Keratinocyte (primary cell): ENCODE data around the gene EYS. TPM values are rescaled to one million over a fixed set of nuclear protein-coding genes. Genes with fewer than 3 reads are reported as not detected.

ENCODE experiments used
- DNase-seq: peaks from one replicate; pipeline ENCODE4 v3.0.0-alpha.2; 2011; ENCODE audit warnings: low read depth, missing footprints, low spot score
- FAIRE-seq: peaks from 2 replicates; lab custom pipeline; 2011; peaks lifted over from hg19 to GRCh38; lab: Jason Lieb, UNC
- H2AFZ ChIP-seq: 2 replicates; pipeline ENCODE4 v1.6.0; 2012; ENCODE audit warnings: low read length, control low read depth, inconsistent platforms; ENCODE audit not compliant: control insufficient read depth
- H3K27ac ChIP-seq: 2 replicates; pipeline ENCODE4 v1.5.1; 2011; ENCODE audit warnings: low read length; ENCODE audit not compliant: control insufficient read depth, insufficient read depth
- H3K27me3 ChIP-seq: 3 replicates; pipeline ENCODE4 v1.6.0; 2011; ENCODE audit warnings: low read length; ENCODE audit not compliant: control insufficient read depth, insufficient read depth; ENCODE audit errors: extremely low read depth
- H3K36me3 ChIP-seq, 2 experiments: 2 replicates in 1 of 2; 3 replicates in 1 of 2; pipeline ENCODE4 v1.5.1; 2011; ENCODE audit warnings: low read length in 2 of 2, mild to moderate bottlenecking in 1 of 2; ENCODE audit not compliant: control insufficient read depth in 2 of 2, insufficient read depth in 2 of 2; ENCODE audit errors: extremely low read depth in 1 of 2
- H3K4me1 ChIP-seq: 3 replicates; pipeline ENCODE4 v1.5.1; 2011; ENCODE audit warnings: low read length; ENCODE audit not compliant: control insufficient read depth, insufficient read depth; ENCODE audit errors: extremely low read depth
- H3K4me2 ChIP-seq: 3 replicates; pipeline ENCODE4 v1.6.0; 2011; ENCODE audit warnings: low read depth, low read length; ENCODE audit not compliant: control insufficient read depth, insufficient read depth; ENCODE audit errors: extremely low read depth
- H3K4me3 ChIP-seq, 3 experiments: fragments of 200-600 bp in 1 of 3; sonication (generic) in 1 of 3; 2 replicates in 2 of 3; 3 replicates in 1 of 3; pipeline ENCODE4 v1.5.1; 2011 to 2016; ENCODE audit warnings: low read length in 3 of 3, mild to moderate bottlenecking in 3 of 3, control low read depth in 2 of 3, inconsistent platforms in 1 of 3, low read depth in 1 of 3, mixed read lengths in 1 of 3, mixed run types in 1 of 3, moderate library complexity in 1 of 3; ENCODE audit not compliant: control insufficient read depth in 2 of 3, insufficient read depth in 2 of 3; ENCODE audit errors: extremely low read depth in 1 of 3
- H3K79me2 ChIP-seq: 2 replicates; pipeline ENCODE4 v1.6.0; 2012; ENCODE audit warnings: low read length; ENCODE audit not compliant: control insufficient read depth, insufficient read depth
- H3K9ac ChIP-seq: 3 replicates; pipeline ENCODE4 v1.6.0; 2011; ENCODE audit warnings: low read length; ENCODE audit not compliant: control insufficient read depth, insufficient read depth; ENCODE audit errors: extremely low read depth
- H3K9me1 ChIP-seq: 3 replicates; pipeline ENCODE4 v1.6.0; 2011; ENCODE audit warnings: low read length; ENCODE audit not compliant: control insufficient read depth, insufficient read depth; ENCODE audit errors: extremely low read depth
- H3K9me3 ChIP-seq: 2 replicates; pipeline ENCODE4 v1.5.1; 2012; ENCODE audit warnings: low read depth, low read length; ENCODE audit not compliant: control insufficient read depth
- H4K20me1 ChIP-seq: 3 replicates; pipeline ENCODE4 v1.6.0; 2011; ENCODE audit warnings: low read length; ENCODE audit not compliant: control insufficient read depth, insufficient read depth; ENCODE audit errors: extremely low read depth
- CTCF ChIP-seq, 3 experiments: IDR thresholded peaks in 1 of 3; conservative IDR thresholded peaks in 1 of 3; optimal IDR thresholded peaks in 1 of 3; 2 replicates in 2 of 3; 3 replicates in 1 of 3; pipeline versions ENCODE3 to v1.5.1; 2011; ENCODE audit warnings: low read length in 3 of 3, mild to moderate bottlenecking in 3 of 3, moderate library complexity in 2 of 3, control low read depth in 1 of 3, inconsistent platforms in 1 of 3; ENCODE audit not compliant: insufficient read depth in 2 of 3; ENCODE audit errors: extremely low read depth in 1 of 3
- EZH2 ChIP-seq: IDR thresholded peaks from one replicate; pipeline ENCODE4 v1.6.1; 2012; ENCODE audit warnings: inconsistent platforms, mild to moderate bottlenecking, low read length, moderate library complexity
- dilution Hi-C: fragments of 300-500 bp; cut with MboI; formaldehyde crosslinking; loops from one replicate; pipeline ENCODE4 v1.7.0; 2020; ENCODE audit warnings: low sequenced_read_pairs; ENCODE audit not compliant: extremely low pct_ligation_motif_present
- polyA plus RNA-seq, 5 experiments: library from polyadenylated mRNA; depleted of rRNA in 3 of 5; stranded (reverse) in 3 of 5; stranded (forward) in 1 of 5; unstranded in 1 of 5; fragments of >200 nt; gene quantifications; 1 replicate in 1 of 5; 2 replicates in 3 of 5; 3 replicates in 1 of 5; pipeline versions ENCODE4 v1.2.1 to v1.2.3, GENCODE V29; 2011 to 2012; ENCODE audit warnings: missing spikeins in 2 of 5, low read depth in 1 of 5, low replicate concordance in 1 of 5

Gene EYS
- polyA plus RNA-seq, 1 donor (not counting 4 experiments of a cell fraction or from before 2014, with no cell fraction given), result 0.34 TPM

- no peak for FAIRE-seq
- Histone ChIP-seq H4K20me1 (no peaks in the 10 kb centered on the region), H3K4me3 (no peak overlapping the region), H3K4me2 (no peak overlapping the region), H3K27ac (no peak overlapping the region), H3K9me3 (no peaks in the 10 kb centered on the region), H3K36me3 (no peaks in the 10 kb centered on the region), H2AFZ (no peak overlapping the region), H3K9me1 (no peaks in the 10 kb centered on the region), H3K79me2 (no peaks in the 10 kb centered on the region), H3K9ac (no peak overlapping the region), H3K27me3 (no peaks in the 10 kb centered on the region), H3K4me1 (no peaks in the 10 kb centered on the region)
- DNase-seq, result no peak
- dilution Hi-C loops, result no loop called here
- no peak for TF ChIP-seq EZH2
- TF ChIP-seq CTCF (optimal IDR thresholded peaks at IDR 0.05 in 1 of 3, IDR thresholded peaks at IDR 0.05 in 1 of 3, conservative IDR thresholded peaks at IDR 0.05 in 1 of 3; ENCODE audit: extremely low read depth in 1 of 3, insufficient read depth in 2 of 3, low read length in 3 of 3), result no peak
These were observed 1706.1 kb downstream of the EYS start for GRCh38 chr6:64000818-64001491.

GRCh38 chr6:63999613-64000012, 1707.4 kb downstream of the EYS start:
- no peaks in the 10 kb centered on the region for H3K9me3 ChIP-seq
- dilution Hi-C loops, result no loop called here
- DNase-seq (no peak), FAIRE-seq (no peak)
- H4K20me1 ChIP-seq, result no peaks in the 10 kb centered on the region
- H3K27me3 ChIP-seq, result no peaks in the 10 kb centered on the region
- no peaks in the 10 kb centered on the region for H3K4me1 ChIP-seq
- H3K4me2 ChIP-seq, result no peak overlapping the region
- TF ChIP-seq EZH2 (no peak), CTCF (optimal IDR thresholded peaks at IDR 0.05 in 1 of 3, IDR thresholded peaks at IDR 0.05 in 1 of 3, conservative IDR thresholded peaks at IDR 0.05 in 1 of 3; ENCODE audit: extremely low read depth in 1 of 3, insufficient read depth in 2 of 3, low read length in 3 of 3) (no peak)
- H3K36me3 ChIP-seq, result no peaks in the 10 kb centered on the region
- no peak overlapping the region for H3K27ac ChIP-seq
- no peak overlapping the region for H3K4me3 ChIP-seq
- H3K9ac ChIP-seq, result no peak overlapping the region
- no peak overlapping the region for H2AFZ ChIP-seq
- no peaks in the 10 kb centered on the region for H3K79me2 ChIP-seq
- no peaks in the 10 kb centered on the region for H3K9me1 ChIP-seq
